Activated effector memory CD4-positive, alpha-beta T cell treated with Interleukin-2 at 50 U/mL for 16 hours (primary cell): ENCODE data around the gene TMBIM4.

Source experiments
- DNase-seq: peaks from one replicate; pipeline ENCODE4 v3.0.0-alpha.2; 2020

The TMBIM4 gene

GRCh38 chr12:66085998-66086397, 83.8 kb downstream of the TMBIM4 start:
- DNase-seq = no peak
